NCI-H1105 (cell line): ENCODE measurements around the gene LRMDA.
"Not testable (repeated sequence)": the region's sequence is repeated elsewhere in the genome, so short reads cannot be mapped to it uniquely, and the experiment has no call there.

Experiments
- DNase-seq: peaks from one replicate; lab custom pipeline; 2025; lab: John Stamatoyannopoulos, UW

Gene LRMDA

GRCh38 chr10:76050291-76050625 is 618.8 kb downstream of the LRMDA start:
- DNase-seq: no peak

DNA sequence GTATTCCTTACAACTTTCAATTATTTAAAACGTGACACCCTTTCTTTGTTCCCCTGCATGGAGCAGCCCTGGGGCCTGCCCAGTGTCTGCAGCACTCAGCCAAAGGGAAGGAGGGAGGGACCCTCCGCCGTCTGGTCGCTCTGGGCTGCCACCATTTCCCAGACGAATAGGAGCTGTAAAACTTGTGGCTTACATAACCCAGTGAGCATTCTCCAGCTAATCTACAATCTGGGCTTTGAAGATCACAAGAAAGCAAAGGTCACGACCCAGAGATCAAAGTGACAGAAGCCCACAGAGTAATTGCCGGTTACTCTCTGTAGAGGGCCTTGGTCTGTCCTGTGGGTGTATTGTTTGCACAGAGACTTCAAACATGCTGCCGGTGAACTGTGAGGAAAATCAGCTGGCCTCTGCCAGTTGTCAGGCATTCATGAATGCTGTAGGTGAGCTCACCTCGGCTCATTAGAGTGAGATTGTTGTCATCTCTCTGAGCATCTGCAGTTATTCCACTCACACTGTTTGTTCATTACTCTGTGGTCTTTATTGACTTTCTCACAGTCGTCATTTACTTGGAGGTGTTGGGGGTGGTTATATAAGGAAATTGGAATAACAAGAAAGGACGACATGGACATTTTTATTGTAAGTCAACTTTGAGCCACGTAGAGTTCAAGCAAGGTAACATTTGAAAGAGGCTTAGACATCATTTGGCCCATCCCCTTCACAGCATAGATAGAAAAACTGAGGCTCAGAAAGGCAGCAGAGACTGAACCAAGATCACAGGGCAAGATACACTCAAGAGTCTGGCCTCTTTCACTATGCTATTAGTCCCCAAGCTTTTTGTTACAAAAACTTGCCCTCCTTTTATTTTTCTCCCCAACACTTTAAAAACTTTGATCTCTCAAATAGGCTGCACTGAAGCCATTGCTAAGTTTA is 619.8 kb downstream of the LRMDA start:
- no peak for DNase-seq

GRCh38 chr10:76052682-76053503 is 621.5 kb downstream of the LRMDA start:
- DNase-seq: no peak

DNA sequence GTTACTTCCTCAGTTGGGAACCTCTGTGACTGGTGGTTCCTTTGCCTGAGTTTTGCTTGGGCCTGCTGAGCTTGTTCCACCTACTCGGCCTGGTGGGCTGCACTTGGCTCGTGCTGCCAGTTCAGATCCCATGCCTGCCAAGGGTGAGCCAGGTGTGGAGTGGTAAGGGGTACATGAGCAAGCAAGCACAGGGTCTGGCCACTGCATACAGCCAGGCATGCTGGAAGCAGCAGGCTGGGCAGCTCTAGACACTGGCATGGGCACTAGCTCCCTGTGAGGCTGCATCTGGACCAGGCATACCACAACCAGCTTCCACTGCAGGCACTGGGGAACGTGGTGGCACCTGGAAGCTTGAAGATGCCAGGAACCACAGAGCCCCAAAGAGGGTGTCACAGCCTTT is 624.0 kb downstream of the LRMDA start:
- DNase-seq: no peak

GRCh38 chr10:76055963-76056362 is 624.5 kb downstream of the LRMDA start:
- DNase-seq: no peak

- DNase-seq: not testable (repeated sequence)
Observed at GRCh38 chr10:76060993-76061392, 629.6 kb downstream of the LRMDA start.

DNA sequence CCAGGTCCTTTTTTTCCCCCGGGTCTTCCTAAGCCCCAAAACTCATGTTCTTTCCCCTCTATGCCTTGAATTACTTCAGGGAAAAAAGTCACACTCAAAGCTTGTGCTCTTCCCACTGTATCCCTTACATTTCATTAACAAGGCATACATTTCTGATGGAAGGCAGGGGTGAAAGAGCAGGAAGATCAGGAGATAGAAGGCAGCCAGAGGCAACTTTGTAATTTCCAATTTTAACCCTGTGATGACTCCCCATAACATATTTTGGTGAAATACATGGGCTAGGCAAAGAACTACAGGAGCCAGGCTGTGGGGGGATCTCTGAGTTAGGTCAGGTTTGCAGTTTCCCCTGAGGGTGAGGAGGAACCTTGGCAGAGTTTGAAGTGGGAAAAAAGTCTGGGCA is 635.0 kb downstream of the LRMDA start:
- DNase-seq: no peak

DNA sequence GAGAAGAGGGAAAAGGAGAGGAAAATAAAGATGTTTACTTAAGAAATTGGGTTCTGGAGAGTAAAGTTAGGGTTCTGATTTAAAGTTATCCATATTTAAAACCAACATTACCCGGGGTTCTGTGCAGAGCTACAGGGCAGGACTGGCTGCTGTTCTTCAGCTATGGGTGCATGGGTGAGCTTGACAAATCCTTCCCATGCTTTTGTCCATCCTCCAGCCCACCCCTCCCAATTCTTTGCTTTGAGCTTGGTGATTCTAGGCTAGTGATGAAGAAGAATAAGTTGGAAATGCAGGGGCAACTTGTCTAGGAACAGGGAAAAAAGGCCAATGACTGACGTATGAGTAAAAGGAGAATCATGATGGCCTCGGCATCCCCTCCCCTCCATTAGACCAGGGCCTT is 636.0 kb downstream of the LRMDA start:
- no peak for DNase-seq

GRCh38 chr10:76068856-76069255 is 637.4 kb downstream of the LRMDA start:
- DNase-seq: no peak

DNA sequence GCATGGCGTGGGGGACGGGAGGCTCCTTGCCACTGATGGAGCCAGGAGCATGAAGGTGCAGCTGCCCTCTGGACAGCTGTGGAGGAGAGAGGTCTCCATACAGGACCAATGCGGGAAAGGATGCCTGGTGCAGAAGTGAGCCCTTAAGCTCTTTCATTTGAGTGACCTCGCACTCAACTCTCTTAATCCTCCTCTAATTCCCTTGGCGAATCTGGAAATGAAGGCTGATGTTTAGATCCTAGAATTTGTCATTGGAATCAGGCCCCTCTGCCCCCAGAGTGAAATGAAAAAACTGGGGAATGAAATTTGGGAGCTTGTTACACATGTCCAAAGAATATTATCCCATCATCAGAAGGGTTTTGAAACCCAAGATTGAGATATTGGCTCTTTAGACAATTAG is 639.5 kb downstream of the LRMDA start:
- DNase-seq: no peak

DNA sequence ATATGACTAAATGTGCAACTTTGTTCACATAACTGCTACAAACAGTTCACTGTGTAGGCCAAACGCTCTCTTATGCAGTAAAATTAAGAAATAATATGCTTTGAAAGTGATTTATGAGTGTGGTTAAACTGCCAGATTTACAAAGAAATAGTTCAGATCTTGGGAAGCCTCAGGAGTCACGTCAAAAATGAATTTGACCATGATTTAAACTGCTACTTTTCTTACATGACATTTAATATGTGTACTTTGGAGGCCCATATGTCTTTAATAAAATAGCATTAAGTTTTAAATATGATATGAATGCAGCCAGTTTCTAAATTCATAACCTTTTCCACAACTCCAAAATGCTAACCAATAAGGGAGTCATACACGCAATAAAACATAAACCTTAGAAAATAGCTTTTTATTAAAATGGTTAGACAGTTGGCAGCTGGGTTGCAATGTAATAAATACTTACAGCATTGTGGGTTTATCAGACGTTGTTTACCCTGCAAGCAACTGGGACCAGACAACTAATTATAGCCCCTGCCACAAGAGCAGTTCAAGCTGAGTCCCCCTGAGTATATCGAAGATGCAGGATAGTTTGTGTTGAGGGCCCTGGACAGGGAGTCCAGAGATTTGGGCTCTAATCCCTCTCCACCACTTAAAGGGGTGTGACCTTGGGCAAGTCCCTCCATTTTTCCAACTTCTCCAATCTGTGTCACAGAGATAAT is 640.4 kb downstream of the LRMDA start:
- DNase-seq: no peak

GRCh38 chr10:76072384-76072783 is 641.0 kb downstream of the LRMDA start:
- DNase-seq: no peak

- DNase-seq: no peak
Observed at GRCh38 chr10:76073524-76073923, 642.1 kb downstream of the LRMDA start.

DNA sequence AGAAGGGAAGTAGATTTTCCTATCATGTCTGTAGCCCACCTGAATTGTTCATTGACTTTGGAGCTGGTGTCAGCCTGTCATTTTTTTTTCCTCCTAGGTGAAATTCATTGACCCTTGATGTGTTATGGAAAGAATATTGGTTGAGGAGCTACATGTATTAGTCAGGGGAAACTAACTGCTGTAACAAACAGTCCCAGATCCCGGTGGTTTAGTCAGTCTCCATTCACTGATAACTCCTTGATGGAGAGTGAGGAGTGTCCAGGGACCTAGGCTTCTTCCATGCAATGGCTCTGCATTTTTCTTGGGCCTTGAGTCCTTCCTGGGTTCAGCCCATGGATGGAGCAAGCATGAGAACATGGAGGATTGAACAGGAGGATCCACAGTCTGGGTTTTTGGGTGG is 643.2 kb downstream of the LRMDA start:
- no peak for DNase-seq

- no peak for DNase-seq
Observed at GRCh38 chr10:76080451-76080850, 649.0 kb downstream of the LRMDA start.

DNA sequence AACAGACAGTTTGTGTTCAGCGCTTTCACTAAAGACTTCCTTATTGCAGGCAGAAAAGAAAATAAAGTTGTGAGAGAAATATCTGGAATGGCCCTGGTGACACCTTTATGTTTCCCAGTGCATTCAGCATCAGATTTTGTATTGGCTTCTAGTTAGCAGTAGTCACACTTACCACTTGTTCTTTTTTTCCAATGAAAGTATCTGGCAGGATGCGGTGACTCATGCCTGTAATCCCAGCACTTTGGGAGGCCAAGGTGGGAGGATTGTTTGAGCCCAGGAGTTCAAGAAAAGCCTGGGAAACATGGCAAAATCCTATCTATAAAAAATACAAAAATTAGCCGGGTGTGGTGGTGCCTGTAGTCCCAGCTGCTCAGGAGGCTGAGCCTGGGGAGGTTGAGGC is 649.6 kb downstream of the LRMDA start:
- no peak for DNase-seq

GRCh38 chr10:76082232-76082631 is 650.8 kb downstream of the LRMDA start:
- DNase-seq: no peak

DNA sequence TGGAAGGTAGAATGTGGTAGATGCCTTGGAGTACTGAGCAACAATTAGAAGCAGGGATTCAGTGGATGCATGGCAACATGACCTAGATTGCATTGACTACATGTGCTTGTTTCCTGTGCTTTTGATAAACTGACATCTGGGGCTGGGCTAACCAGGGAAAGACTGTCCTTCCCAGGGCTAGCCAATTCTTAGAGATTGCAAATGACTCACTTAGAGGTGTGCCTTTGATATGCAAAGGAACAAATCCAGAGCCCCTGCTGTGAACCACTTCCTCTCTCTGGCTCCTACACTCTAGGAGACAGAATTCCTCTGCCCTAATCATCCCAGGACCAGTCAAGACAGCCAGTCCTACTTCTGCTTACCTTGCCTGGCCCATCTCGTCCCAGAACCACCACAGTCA is 651.5 kb downstream of the LRMDA start:
- no peak for DNase-seq

DNA sequence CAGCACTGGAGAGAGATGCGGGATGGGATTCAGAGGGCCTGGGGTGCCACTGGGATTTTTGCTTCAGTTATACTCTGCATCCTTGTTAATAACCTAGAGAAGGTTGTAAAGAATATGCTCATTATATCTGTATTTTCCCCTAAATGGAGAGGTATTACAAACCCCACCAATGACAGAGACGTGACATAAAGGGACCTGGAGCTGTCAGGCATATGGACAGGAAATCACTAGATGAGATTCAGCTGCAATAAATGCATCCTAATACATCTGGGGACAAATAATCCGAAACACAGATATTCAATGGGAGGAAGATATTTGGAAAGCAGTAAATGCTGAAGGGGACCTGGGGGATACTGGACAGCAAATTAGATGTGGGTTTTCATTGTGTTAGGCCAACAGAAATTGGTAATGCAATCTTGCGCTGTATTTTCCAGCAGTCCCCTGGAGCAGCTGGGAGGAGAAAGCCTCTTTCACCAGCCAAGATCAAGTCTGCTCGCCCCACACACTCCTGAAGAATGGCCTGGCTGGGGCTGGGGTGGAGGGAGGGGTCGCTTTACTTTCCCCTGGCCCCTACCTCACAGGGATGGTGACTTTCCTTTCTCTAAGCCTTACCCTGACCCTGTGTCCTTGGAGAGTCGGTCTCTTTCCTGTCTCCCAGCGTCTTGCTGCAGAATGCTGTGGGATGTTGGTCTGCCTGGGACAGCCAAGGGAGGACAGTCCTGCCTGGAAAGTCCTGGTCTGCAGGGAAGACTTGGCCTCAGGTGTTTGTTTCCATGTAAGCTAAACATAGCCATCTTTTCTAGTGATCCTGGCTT is 653.8 kb downstream of the LRMDA start:
- no peak for DNase-seq

DNA sequence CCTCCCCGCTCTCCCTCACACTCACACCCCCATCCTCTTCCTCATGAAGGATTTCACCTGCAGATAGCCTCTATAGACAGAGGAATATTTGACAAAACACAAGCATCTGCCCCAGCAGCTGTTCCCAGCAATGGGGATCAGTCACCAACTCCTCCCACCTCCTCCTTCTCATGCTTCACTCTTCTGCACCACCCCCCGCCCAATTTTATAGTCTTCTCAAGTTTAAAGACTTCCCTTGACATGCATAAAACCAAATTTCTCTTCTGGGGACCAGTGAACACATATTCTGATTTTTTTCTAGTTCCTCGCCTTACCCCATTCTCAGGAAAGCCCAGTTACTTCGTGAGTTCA is 654.4 kb downstream of the LRMDA start:
- no peak for DNase-seq

- DNase-seq: no peak
Observed at GRCh38 chr10:76086170-76086760, 654.8 kb downstream of the LRMDA start.
